Lower leg skin (tissue), 3 donors: ENCODE data around the gene ALOXE3.

ENCODE experiments used
- POLR2A ChIP-seq, 2 donors: fragments of 450-650 bp; IDR thresholded peaks; one replicate each; pipeline ENCODE4 v1.6.1; 2016 to 2017; ENCODE audit warnings: antibody characterized with exemption in 2 of 2, mild to moderate bottlenecking in 1 of 2, moderate library complexity in 1 of 2
- TF ChIP-seq, protein P1 (sequence below), 3 donors: fragments of 450-650 bp; IDR thresholded peaks; one replicate each; pipeline ENCODE4 v1.5.1; 2016; ENCODE audit warnings: antibody characterized with exemption in 3 of 3, mild to moderate bottlenecking in 3 of 3, moderate library complexity in 2 of 3

DNA sequence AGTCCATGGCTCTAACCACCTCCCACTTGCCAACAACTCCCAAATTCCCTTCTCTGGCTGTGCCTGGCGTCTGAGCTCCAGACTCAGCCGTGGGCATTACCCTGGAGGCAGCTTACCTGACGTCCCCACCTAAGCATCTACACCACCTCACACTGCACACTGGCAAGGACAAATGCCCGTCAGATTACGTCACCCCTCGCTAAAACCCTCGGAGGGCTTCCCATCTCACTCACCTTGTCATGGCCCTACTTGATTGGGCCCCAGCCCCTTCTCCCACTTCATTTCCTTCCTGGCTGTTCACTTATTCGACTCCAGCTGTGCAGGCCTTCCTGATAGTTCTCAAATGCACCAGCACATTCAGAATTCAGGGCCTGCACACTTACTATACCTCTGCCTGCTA lies 13.4 kb downstream of the ALOXE3 start:
- TF ChIP-seq, protein P1, sequence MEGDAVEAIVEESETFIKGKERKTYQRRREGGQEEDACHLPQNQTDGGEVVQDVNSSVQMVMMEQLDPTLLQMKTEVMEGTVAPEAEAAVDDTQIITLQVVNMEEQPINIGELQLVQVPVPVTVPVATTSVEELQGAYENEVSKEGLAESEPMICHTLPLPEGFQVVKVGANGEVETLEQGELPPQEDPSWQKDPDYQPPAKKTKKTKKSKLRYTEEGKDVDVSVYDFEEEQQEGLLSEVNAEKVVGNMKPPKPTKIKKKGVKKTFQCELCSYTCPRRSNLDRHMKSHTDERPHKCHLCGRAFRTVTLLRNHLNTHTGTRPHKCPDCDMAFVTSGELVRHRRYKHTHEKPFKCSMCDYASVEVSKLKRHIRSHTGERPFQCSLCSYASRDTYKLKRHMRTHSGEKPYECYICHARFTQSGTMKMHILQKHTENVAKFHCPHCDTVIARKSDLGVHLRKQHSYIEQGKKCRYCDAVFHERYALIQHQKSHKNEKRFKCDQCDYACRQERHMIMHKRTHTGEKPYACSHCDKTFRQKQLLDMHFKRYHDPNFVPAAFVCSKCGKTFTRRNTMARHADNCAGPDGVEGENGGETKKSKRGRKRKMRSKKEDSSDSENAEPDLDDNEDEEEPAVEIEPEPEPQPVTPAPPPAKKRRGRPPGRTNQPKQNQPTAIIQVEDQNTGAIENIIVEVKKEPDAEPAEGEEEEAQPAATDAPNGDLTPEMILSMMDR (IDR thresholded peaks at IDR 0.05) = no peak
- TF ChIP-seq POLR2A (IDR thresholded peaks at IDR 0.05) = no peak
